A673 (cell line): ENCODE results near the gene UBE3B. TPM values are rescaled to one million over a fixed set of nuclear protein-coding genes. Genes with fewer than 3 reads are reported as not detected.

Source experiments
- BruUV-seq: library from RNA; stranded (reverse); fragments of 400-500 nt; replicated peaks from 2 replicates; lab custom pipeline; 2021; lab: Mats Ljungman, UMichigan
- CTCF ChIA-PET: fragments of 300-600 bp; sonication (Branson Sonifier 250); formaldehyde crosslinking; loops from one replicate; lab custom pipeline; 2022; ENCODE audit warnings: antibody characterized with exemption; lab: Charles Lee
- POLR2A ChIA-PET: fragments of 300-600 bp; sonication (Branson Sonifier 250); formaldehyde crosslinking; loops from one replicate; lab custom pipeline; 2022; ENCODE audit warnings: antibody characterized with exemption; ENCODE audit not compliant: low non-redundant PET; lab: Charles Lee
- DNase-seq: peaks from one replicate; pipeline ENCODE4 v3.0.0-alpha.2; 2015; ENCODE audit warnings: low spot score
- H3K27ac ChIP-seq: fragments of 200-600 bp; sonication (generic); 2 replicates; pipeline ENCODE4 v1.5.1; 2016; ENCODE audit warnings: mixed run types, low read depth, mild to moderate bottlenecking, mixed read lengths, antibody characterized with exemption, low read length; ENCODE audit not compliant: poor library complexity, severe bottlenecking
- H3K27me3 ChIP-seq: fragments of 200-600 bp; sonication (generic); replicated peaks from 2 replicates; pipeline ENCODE4 v1.6.1; 2017; ENCODE audit warnings: mixed run types, low read depth, mild to moderate bottlenecking, mixed read lengths, antibody characterized with exemption, low read length; ENCODE audit not compliant: insufficient read depth, poor library complexity
- H3K36me3 ChIP-seq: fragments of 200-600 bp; sonication (generic); 2 replicates; pipeline ENCODE4 v1.6.1; 2016; ENCODE audit warnings: mixed run types, mild to moderate bottlenecking, mixed read lengths, antibody characterized with exemption, low read length; ENCODE audit not compliant: insufficient read depth, poor library complexity, severe bottlenecking
- H3K4me1 ChIP-seq: fragments of 200-600 bp; sonication (generic); 2 replicates; pipeline ENCODE4 v1.6.1; 2017; ENCODE audit warnings: mixed run types, mild to moderate bottlenecking, mixed read lengths, antibody characterized with exemption, low read length; ENCODE audit not compliant: insufficient read depth, poor library complexity, severe bottlenecking
- H3K4me3 ChIP-seq: fragments of 200-600 bp; sonication (generic); 2 replicates; pipeline ENCODE4 v1.5.1; 2016; ENCODE audit warnings: low read depth, mixed run types, mild to moderate bottlenecking, mixed read lengths, low read length; ENCODE audit not compliant: poor library complexity, severe bottlenecking
- H3K9me3 ChIP-seq: fragments of 200-600 bp; sonication (generic); 2 replicates; pipeline ENCODE4 v1.6.1; 2016; ENCODE audit warnings: mixed run types, low read depth, mild to moderate bottlenecking, mixed read lengths, antibody characterized with exemption, low read length; ENCODE audit not compliant: poor library complexity, severe bottlenecking
- CTCF ChIP-seq: fragments of 300-800, 200-600 bp; sonication (generic); conservative IDR thresholded peaks from 2 replicates; pipeline ENCODE4 v1.5.1; 2017; ENCODE audit warnings: low read depth, mild to moderate bottlenecking, antibody characterized with exemption, low read length, moderate library complexity, mixed read lengths
- EZH2 ChIP-seq: fragments of 200-600 bp; sonication (generic); IDR thresholded peaks from 2 replicates; pipeline ENCODE4 v1.6.1; 2017; ENCODE audit warnings: borderline replicate concordance, low read depth, mild to moderate bottlenecking, mixed read lengths, antibody characterized with exemption, low read length; ENCODE audit not compliant: poor library complexity, severe bottlenecking
- intact Hi-C: fragments of 100-400 bp; cut with micrococcal nuclease; formaldehyde crosslinking; loops from one replicate; pipeline ENCODE4 v1.10.0; 2022; ENCODE audit not compliant: unreplicated experiment
- total RNA-seq: library from RNA; stranded (reverse); gene quantifications from 2 replicates; pipeline ENCODE4 v1.2.3, GENCODE V29; 2021

UBE3B gene
- total RNA-seq, 1 experiment from 2014 or later: 29.2 TPM

GRCh38 chr12:109446869-109447268 lies 30.6 kb upstream of the UBE3B start:
- no TSS peak for BruUV-seq
- intact Hi-C loops: no loop called here
- Histone ChIP-seq H3K36me3 (peaks cover 14% of the 10 kb centered on the region), H3K9me3 (no peaks in the 10 kb centered on the region), H3K4me3 (no peak overlapping the region), H3K4me1 (no peaks in the 10 kb centered on the region), H3K27me3 (no peaks in the 10 kb centered on the region), H3K27ac (no peak overlapping the region)
- DNase-seq: no peak
- ChIA-PET CTCF (no interaction called here), POLR2A (no interaction called here)
- TF ChIP-seq CTCF: no peak
- TF ChIP-seq EZH2: no peak

- Histone ChIP-seq H3K4me1 (no peaks in the 10 kb centered on the region), H3K36me3 (peaks cover 14% of the 10 kb centered on the region), H3K9me3 (no peaks in the 10 kb centered on the region), H3K4me3 (no peak overlapping the region), H3K27ac (no peak overlapping the region), H3K27me3 (no peaks in the 10 kb centered on the region)
- intact Hi-C loops: no loop called here
- POLR2A ChIA-PET: no interaction called here
- BruUV-seq: no TSS peak
- CTCF ChIA-PET: no interaction called here
- TF ChIP-seq EZH2: no peak
- no peak for TF ChIP-seq CTCF
- no peak for DNase-seq
Observed at GRCh38 chr12:109447482-109447881, 30.0 kb upstream of the UBE3B start.

GRCh38 chr12:109448272-109448671 lies 29.2 kb upstream of the UBE3B start:
- intact Hi-C loops: no loop called here
- H3K9me3 ChIP-seq: no peaks in the 10 kb centered on the region
- H3K4me3 ChIP-seq: no peak overlapping the region
- DNase-seq: no peak
- no peak overlapping the region for H3K27ac ChIP-seq
- H3K4me1 ChIP-seq: no peaks in the 10 kb centered on the region
- BruUV-seq: no TSS peak
- H3K36me3 ChIP-seq: peaks cover 14% of the 10 kb centered on the region
- H3K27me3 ChIP-seq: no peaks in the 10 kb centered on the region
- ChIA-PET CTCF (no interaction called here), POLR2A (no interaction called here)
- TF ChIP-seq CTCF (no peak), EZH2 (no peak)
